ENCODE measurements around the gene THSD7B.
"Not testable (repeated sequence)": the region's sequence is repeated elsewhere in the genome, so short reads cannot be mapped to it uniquely, and the experiment has no call there.

THSD7B gene

GRCh38 chr2:136765256-136766072 is at the start of gene THSD7B:
Gene THSD7B, plus strand, starts transcription at chr2:136765545. Its CDS starts 116,634 bp downstream, at chr2:136882179.
- no peak for DNase-seq

GRCh38 chr2:136718273-136718672 is 47.1 kb upstream of the THSD7B start:
- no peak for DNase-seq

- no peak for DNase-seq
Observed at GRCh38 chr2:136727973-136728699, 37.2 kb upstream of the THSD7B start.

GRCh38 chr2:136736236-136736635 is 29.1 kb upstream of the THSD7B start:
- DNase-seq = no peak

GRCh38 chr2:136738044-136738443 is 27.3 kb upstream of the THSD7B start:
- DNase-seq = no peak

- DNase-seq = no peak
Observed at GRCh38 chr2:136741471-136741870, 23.9 kb upstream of the THSD7B start.

GRCh38 chr2:136750065-136750464 is 15.3 kb upstream of the THSD7B start:
- no peak for DNase-seq

- DNase-seq = no peak
Observed at GRCh38 chr2:136751406-136751805, 13.9 kb upstream of the THSD7B start.

GRCh38 chr2:136758504-136758903 is 6.8 kb upstream of the THSD7B start:
- DNase-seq = not testable (repeated sequence)

GRCh38 chr2:136764452-136765255 is 691 bp upstream of the THSD7B start:
- DNase-seq = no peak

- no peak for DNase-seq
Observed at GRCh38 chr2:136766073-136766404, 694 bp downstream of the THSD7B start.

GRCh38 chr2:136767030-136767429 is 1.7 kb downstream of the THSD7B start:
- no peak for DNase-seq

GRCh38 chr2:136769871-136770270 is 4.5 kb downstream of the THSD7B start:
- no peak for DNase-seq

GRCh38 chr2:136770384-136770783 is 5.0 kb downstream of the THSD7B start:
- no peak for DNase-seq

GRCh38 chr2:136777391-136777790 is 12.0 kb downstream of the THSD7B start:
- DNase-seq = no peak

GRCh38 chr2:136783856-136784255 is 18.5 kb downstream of the THSD7B start:
- DNase-seq = no peak

- DNase-seq = no peak
Observed at GRCh38 chr2:136785215-136785614, 19.9 kb downstream of the THSD7B start.

GRCh38 chr2:136787970-136788369 is 22.6 kb downstream of the THSD7B start:
- no peak for DNase-seq

- no peak for DNase-seq
Observed at GRCh38 chr2:136796339-136796738, 31.0 kb downstream of the THSD7B start.

- DNase-seq = no peak
Observed at GRCh38 chr2:136798766-136799165, 33.4 kb downstream of the THSD7B start.

GRCh38 chr2:136801661-136802060 is 36.3 kb downstream of the THSD7B start:
- no peak for DNase-seq

GRCh38 chr2:136809998-136810397 is 44.7 kb downstream of the THSD7B start:
- no peak for DNase-seq

GRCh38 chr2:136818839-136819238 is 53.5 kb downstream of the THSD7B start:
- no peak for DNase-seq

- no peak for DNase-seq
Observed at GRCh38 chr2:136823291-136823690, 57.9 kb downstream of the THSD7B start.
